Measurements from ENCODE around the gene CCNY. TPM values are rescaled to one million over a fixed set of nuclear protein-coding genes. Genes with fewer than 3 reads are reported as not detected.
"Not testable (repeated sequence)": the region's sequence is repeated elsewhere in the genome, so short reads cannot be mapped to it uniquely, and the experiment has no call there.

Gene CCNY
- total and polyA plus RNA-seq, 8 donors = 60.9 to 87.6 (median 81.7) TPM

DNA sequence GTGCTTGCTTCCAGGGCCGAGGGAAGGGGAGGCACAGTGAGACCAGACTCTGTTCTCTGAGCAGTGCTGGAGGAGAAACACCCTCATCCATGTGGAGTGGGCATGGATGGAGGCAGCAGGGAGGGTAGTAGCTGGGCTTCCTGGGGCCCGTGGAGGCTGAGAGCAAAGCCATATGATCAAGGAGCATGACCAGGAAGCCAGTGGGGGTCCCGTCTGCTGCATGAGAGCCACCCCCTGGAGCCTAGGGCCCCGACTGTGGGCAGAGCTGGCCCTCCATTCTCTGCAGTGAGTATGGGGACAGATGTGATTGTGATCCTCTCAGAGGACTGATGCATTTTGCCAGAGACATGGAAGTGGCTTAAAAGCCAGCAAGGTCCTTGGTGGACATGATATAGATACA, 61.6 kb downstream of the CCNY start:
- no peak overlapping the region for H3K27ac ChIP-seq
- no peak for TF ChIP-seq CTCF (IDR thresholded peaks at IDR 0.05)
- H3K4me3 ChIP-seq = no peak overlapping the region
- DNase-seq = no peak
- intact Hi-C loops (cut with DNase I) = no loop called here
- no peaks in the 10 kb centered on the region for H3K9me3 ChIP-seq
- peaks cover 17 to 53% of the 10 kb centered on the region in 2 donors for H3K4me1 ChIP-seq
- no peaks in the 10 kb centered on the region for H3K27me3 ChIP-seq
- no peak for ATAC-seq
- no peaks in the 10 kb centered on the region for H3K36me3 ChIP-seq

GRCh38 chr10:35398355-35398754, 62.0 kb downstream of the CCNY start:
- intact Hi-C loops (cut with DNase I) = no loop called here
- H3K27me3 ChIP-seq = no peaks in the 10 kb centered on the region
- H3K4me3 ChIP-seq = no peak overlapping the region
- no peak for TF ChIP-seq CTCF (IDR thresholded peaks at IDR 0.05)
- ATAC-seq (no peak), DNase-seq (peak in 2 of 4 donors; percentile 57 to 70)
- peaks cover 17 to 49% of the 10 kb centered on the region in 2 donors for H3K4me1 ChIP-seq
- H3K9me3 ChIP-seq = peaks cover 0 to 2% of the 10 kb centered on the region in 2 donors
- H3K36me3 ChIP-seq = no peaks in the 10 kb centered on the region
- no peak overlapping the region for H3K27ac ChIP-seq

DNA sequence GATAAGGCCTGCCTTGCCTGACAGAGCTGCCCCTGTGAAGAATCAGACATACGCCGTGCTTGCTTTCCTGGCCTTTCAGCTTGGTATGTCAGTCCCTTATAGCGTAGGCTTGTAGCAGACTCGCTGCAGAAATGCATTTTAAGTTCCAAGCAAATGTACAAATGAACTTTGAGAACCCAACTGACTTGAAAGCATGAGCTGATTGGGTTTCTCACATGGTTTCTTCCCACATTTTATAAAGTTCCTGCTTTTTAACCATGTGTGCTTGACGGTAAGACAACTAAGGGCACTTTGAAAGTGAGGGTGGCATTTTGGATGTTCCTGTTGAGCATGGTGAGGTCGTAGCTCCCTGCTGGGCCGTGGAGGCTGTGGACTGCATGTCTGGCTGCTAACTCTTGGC, 62.6 kb downstream of the CCNY start:
- H3K4me1 ChIP-seq = peaks cover 20 to 47% of the 10 kb centered on the region in 2 donors
- peaks cover 0 to 2% of the 10 kb centered on the region in 2 donors for H3K9me3 ChIP-seq
- H3K27ac ChIP-seq = no peak overlapping the region
- intact Hi-C loops (cut with DNase I) = no loop called here
- DNase-seq (no peak), ATAC-seq (no peak)
- no peaks in the 10 kb centered on the region for H3K27me3 ChIP-seq
- H3K36me3 ChIP-seq = no peaks in the 10 kb centered on the region
- H3K4me3 ChIP-seq = no peak overlapping the region
- no peak for TF ChIP-seq CTCF (IDR thresholded peaks at IDR 0.05)

DNA sequence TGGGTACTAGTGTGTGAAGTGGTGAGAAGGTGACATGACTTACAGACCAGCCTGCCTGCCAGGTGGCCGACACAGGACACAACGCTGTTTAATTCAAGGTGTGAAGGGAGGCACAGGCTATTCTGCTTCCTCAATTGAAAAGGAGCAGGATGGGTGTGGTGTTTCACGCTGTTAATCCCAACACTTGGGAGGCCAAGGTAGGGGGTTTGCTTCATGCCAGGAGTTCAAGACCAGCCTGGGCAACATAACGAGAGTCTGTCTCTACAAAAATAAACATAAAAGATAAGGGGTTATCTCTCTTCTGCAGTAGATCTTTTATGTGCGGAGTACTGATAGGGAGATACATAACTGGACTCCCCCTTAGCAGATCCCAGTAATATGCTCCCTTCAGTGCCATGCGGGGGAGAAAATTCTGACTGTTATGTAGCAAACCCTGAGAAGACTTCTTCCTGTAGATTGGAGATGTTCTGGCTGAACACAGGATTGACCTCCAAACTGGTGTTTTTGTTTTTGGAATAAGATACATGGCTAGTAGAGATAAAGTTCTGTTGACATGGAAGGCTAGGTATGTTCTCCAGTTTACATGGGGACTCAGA, 63.2 kb downstream of the CCNY start:
- peaks cover 0 to 2% of the 10 kb centered on the region in 2 donors for H3K9me3 ChIP-seq
- intact Hi-C loops (cut with DNase I) = no loop called here
- H3K27ac ChIP-seq = no peak overlapping the region
- no peak for TF ChIP-seq CTCF (IDR thresholded peaks at IDR 0.05)
- H3K4me1 ChIP-seq = peaks cover 23 to 47% of the 10 kb centered on the region in 2 donors
- H3K36me3 ChIP-seq = no peaks in the 10 kb centered on the region
- no peak for DNase-seq
- H3K4me3 ChIP-seq = no peak overlapping the region
- no peak for ATAC-seq
- no peaks in the 10 kb centered on the region for H3K27me3 ChIP-seq

GRCh38 chr10:35400595-35401268, 64.4 kb downstream of the CCNY start:
- Histone ChIP-seq H3K4me1 (peaks cover 23 to 48% of the 10 kb centered on the region in 2 donors), H3K27ac (peak overlapping the region in 1 of 2 donors; percentile 54), H3K36me3 (no peaks in the 10 kb centered on the region), H3K27me3 (no peaks in the 10 kb centered on the region), H3K9me3 (peaks cover 0 to 2% of the 10 kb centered on the region in 2 donors), H3K4me3 (no peak overlapping the region)
- intact Hi-C loops (cut with DNase I) = no loop called here
- ATAC-seq (peak; percentile 88), DNase-seq (no peak)
- TF ChIP-seq CTCF (IDR thresholded peaks at IDR 0.05) = no peak

DNA sequence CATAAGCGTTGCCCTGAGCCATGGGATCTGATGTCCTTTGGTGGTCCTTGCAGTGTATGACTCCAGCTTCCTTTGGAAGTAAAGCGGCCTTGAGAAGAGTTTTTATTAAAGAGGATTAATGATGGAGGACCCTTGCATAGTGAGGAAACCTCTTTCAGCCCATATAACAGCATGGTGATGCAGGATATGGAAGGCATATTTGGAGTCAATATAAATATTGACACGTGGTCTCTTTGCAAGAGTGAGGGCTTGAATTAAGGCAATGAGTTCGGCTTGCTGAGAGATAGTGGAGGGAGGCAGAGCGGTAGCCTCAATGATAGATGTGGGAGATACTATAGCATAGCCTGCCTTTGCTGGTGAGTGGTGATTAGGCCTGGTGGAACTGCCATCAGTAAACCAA, 67.2 kb downstream of the CCNY start:
- H3K27me3 ChIP-seq; DNase-seq; H3K9me3 ChIP-seq; intact Hi-C loops (cut with DNase I); H3K36me3 ChIP-seq; H3K4me3 ChIP-seq; ATAC-seq: not testable (repeated sequence)
- Histone ChIP-seq H3K27ac (peak overlapping the region in 1 of 2 donors; percentile 30), H3K4me1 (peaks cover 19 to 45% of the 10 kb centered on the region in 2 donors)

- H3K4me3 ChIP-seq; H3K9me3 ChIP-seq; H3K27me3 ChIP-seq; ATAC-seq; intact Hi-C loops (cut with DNase I); H3K36me3 ChIP-seq: not testable (repeated sequence)
- peak in 1 of 4 donors; percentile 48 for DNase-seq
- H3K27ac ChIP-seq = peak overlapping the region; percentile 30 to 33
- H3K4me1 ChIP-seq = peaks cover 20 to 49% of the 10 kb centered on the region in 2 donors
Observed at GRCh38 chr10:35404077-35404476, 67.8 kb downstream of the CCNY start.

DNA sequence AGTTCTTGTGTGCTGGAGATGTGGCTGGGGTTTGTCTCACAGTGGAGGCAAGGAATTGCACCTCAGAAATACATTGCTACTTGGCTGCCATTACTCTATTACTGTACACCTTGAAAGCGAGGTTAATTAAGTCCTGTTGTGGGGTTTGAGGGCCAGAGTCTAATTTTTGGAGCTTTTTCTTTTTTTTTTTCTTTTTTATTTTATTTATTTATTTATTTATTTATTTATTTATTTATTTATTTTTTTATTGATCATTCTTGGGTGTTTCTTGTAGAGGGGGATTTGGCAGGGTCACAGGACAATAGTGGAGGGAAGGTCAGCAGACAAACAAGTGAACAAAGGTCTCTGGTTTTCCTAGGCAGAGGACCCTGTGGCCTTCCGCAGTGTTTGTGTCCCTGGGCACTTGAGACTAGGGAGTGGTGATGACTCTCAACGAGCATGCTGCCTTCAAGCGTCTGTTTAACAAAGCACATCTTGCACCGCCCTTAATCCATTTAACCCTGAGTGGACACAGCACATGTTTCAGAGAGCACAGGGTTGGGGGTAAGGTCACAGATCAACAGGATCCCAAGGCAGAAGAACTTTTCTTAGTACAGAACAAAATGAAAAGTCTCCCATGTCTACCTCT, 69.8 kb downstream of the CCNY start:
- intact Hi-C loops (cut with DNase I); H3K36me3 ChIP-seq; DNase-seq; H3K27ac ChIP-seq; H3K4me3 ChIP-seq; H3K27me3 ChIP-seq; H3K9me3 ChIP-seq: not testable (repeated sequence)
- H3K4me1 ChIP-seq = peaks cover 21 to 48% of the 10 kb centered on the region in 2 donors
- peak; percentile 47 for ATAC-seq
